OCI-LY3 (cell line): ENCODE results near the gene CNIH3.

ENCODE experiments used
- EZH2phosphoT487 ChIP-seq: fragments of 200-600 bp; shearing (Covaris generic); IDR thresholded peaks from 2 replicates; pipeline ENCODE4 v1.6.1; 2018; ENCODE audit warnings: antibody characterized with exemption, mixed run types, low read depth
- TF ChIP-seq, protein P1 (sequence below): fragments of 200-600, 300-600 bp; sonication (generic); IDR thresholded peaks from 2 replicates; pipeline ENCODE4 v1.5.1; 2014; ENCODE audit warnings: antibody characterized with exemption, low read length, low read depth

DNA sequence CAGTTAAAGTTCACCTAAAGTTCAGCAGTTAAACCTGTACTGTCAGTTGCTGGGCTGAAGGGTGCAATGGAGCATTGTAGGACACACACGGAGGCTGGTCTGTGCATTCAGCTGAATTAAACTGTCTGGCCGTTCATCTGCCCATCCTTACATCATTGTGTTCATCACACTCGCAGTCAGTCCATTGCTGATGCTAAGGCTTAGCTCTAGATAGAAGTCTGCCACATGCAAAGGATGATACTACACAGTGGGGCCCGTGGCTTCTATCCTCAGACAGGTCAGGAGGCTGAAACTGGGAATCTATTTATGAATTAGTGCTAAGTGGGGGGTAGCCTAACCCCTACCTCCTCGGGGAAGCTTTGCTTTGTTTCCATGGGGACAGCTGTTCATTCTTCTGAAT is 60.4 kb downstream of the CNIH3 start:
- TF ChIP-seq, protein P1, sequence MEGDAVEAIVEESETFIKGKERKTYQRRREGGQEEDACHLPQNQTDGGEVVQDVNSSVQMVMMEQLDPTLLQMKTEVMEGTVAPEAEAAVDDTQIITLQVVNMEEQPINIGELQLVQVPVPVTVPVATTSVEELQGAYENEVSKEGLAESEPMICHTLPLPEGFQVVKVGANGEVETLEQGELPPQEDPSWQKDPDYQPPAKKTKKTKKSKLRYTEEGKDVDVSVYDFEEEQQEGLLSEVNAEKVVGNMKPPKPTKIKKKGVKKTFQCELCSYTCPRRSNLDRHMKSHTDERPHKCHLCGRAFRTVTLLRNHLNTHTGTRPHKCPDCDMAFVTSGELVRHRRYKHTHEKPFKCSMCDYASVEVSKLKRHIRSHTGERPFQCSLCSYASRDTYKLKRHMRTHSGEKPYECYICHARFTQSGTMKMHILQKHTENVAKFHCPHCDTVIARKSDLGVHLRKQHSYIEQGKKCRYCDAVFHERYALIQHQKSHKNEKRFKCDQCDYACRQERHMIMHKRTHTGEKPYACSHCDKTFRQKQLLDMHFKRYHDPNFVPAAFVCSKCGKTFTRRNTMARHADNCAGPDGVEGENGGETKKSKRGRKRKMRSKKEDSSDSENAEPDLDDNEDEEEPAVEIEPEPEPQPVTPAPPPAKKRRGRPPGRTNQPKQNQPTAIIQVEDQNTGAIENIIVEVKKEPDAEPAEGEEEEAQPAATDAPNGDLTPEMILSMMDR = no peak
- TF ChIP-seq EZH2phosphoT487 = no peak
